Pancreas (tissue), 10 donors: ENCODE results near the gene GLCE. TPM values are rescaled to one million over a fixed set of nuclear protein-coding genes. Genes with fewer than 3 reads are reported as not detected.
"Not testable (repeated sequence)": the region's sequence is repeated elsewhere in the genome, so short reads cannot be mapped to it uniquely, and the experiment has no call there.

Experiments used
- ATAC-seq, 4 donors: fragments of 200-7000 bp; cut with Tn5 transposase; one replicate each; pipeline versions ENCODE4 v1.8.0 to v1.9.1; 2020; ENCODE audit warnings: mild to moderate bottlenecking in 4 of 4, moderate library complexity in 4 of 4
- DNase-seq, 6 donors: peaks; one replicate each; pipeline ENCODE4 v3.0.0-alpha.2; 2020
- FAIRE-seq: peaks from 2 replicates; lab custom pipeline; 2012; peaks lifted over from hg19 to GRCh38; lab: Jason Lieb, UNC
- H3K27ac ChIP-seq, 4 donors: fragments of 200-600 bp; sonication (generic); 1 replicate in 3 of 4; 2 replicates in 1 of 4; pipeline versions ENCODE4 v1.5.0 to v1.8.0; 2020
- H3K27me3 ChIP-seq, 4 donors: fragments of 200-600 bp; one replicate each; pipeline ENCODE4 v1.8.0; 2021
- H3K36me3 ChIP-seq, 3 donors: fragments of 200-600 bp; sonication (generic) in 1 of 3; one replicate each; pipeline versions ENCODE4 v1.5.0 to v1.8.0; 2020 to 2021
- H3K4me1 ChIP-seq, 3 donors: fragments of 200-600 bp; one replicate each; pipeline ENCODE4 v1.8.0; 2021
- H3K4me3 ChIP-seq, 4 donors: fragments of 200-600 bp; sonication (generic) in 2 of 4; one replicate each; pipeline versions ENCODE4 v1.5.0 to v1.8.0; 2020 to 2021
- H3K9me3 ChIP-seq, 4 donors: fragments of 200-600 bp; one replicate each; pipeline ENCODE4 v1.8.0; 2021
- WGBS, 2 donors: extraction: QIAGEN DNeasy Blood & Tissue Kit; methylation state at CpG; one replicate each; pipeline ENCODE4 v1.1.7; 2013; 5-methylcytosine and 5-hydroxymethylcytosine counted together
- intact Hi-C, 3 donors: fragments of 100-400 bp; cut with DNase I; formaldehyde crosslinking; loops; one replicate each; pipeline versions ENCODE4 v1.11.1 to v1.14.2; 2022
- polyA plus RNA-seq, 2 donors: library from polyadenylated mRNA; stranded (reverse); fragments of 200-250 nt; gene quantifications; one replicate each; pipeline ENCODE4 v1.2.3, GENCODE V29; 2013
- total RNA-seq, 6 donors: library from RNA; stranded (reverse); fragmentation: NEBNext Ultra II Directional in 4 of 6; extraction: Animal tissue kit (Norgen Biotek cat#: 25700) in 4 of 6; gene quantifications; one replicate each; pipeline versions ENCODE4 v1.2.1 to v1.2.4, GENCODE V29; 2021 to 2023
- TF ChIP-seq, protein P1 (sequence below), 4 donors: fragments of 200-600 bp; sonication (generic) in 3 of 4; IDR thresholded peaks; one replicate each; pipeline versions ENCODE4 v1.5.0 to v1.8.0; 2021; ENCODE audit warnings: antibody characterized with exemption in 4 of 4
- donor health status: healthy with polysubstance abuse.
- donor health status: DM: no; HTN: no; CAD: no; lungs with moderate emphysema.
- donor health status: DM: no; HTN: no; CAD: no.
- donor health status: control.
- donor health status: control.
- donor health status: Bipolar disorder and iron deficiency.
- donor health status: DM: yes; HTN: yes; CAD: no.
- donor health status: DM: no; HTN: no; CAD: no.
- donor health status: DM: no; HTN: no; CAD: no.
- donor health status: DM: yes; HTN: yes; CAD: no.

GLCE gene
- total and polyA plus RNA-seq, 8 donors, result 2.7 to 10.8 (median 5.9) TPM

DNA sequence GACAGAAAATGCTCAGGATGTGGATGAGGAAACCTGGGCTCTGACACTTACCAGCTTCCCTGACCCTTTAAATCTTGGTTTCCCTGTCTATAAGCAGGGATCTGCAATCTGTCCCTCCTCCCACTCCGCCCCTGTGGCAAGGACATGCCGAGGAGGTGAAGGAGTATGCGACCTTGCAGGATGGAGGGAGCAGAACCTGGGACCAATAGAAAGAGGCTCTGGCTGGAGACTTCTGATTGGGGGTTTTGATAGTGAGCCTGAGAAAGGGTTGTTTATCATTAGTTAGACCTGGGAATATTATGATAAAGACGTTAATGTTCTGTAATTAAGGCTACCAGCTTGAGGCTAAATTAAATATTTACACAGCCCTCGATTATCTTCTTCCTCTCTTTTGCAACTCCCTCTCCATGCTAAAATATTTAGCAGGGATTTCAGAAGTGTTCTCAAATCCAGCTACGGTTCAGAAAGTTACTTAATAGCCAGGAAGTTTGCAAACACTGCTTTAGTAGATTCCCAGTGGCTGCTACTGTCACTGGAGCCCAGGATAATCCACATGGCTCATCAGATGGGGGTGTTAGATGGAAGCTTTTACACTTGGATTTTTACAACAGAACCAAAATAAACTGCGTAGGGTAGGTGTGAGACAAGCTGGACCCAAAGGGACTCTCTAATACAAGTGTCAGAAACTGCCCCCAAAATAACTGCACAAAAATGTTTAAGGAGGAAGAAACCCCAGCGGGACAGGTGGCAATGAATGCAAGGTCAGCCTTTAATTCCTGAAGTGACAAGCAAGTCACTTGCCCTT is 129.1 kb downstream of the GLCE start:
- H3K4me3 ChIP-seq, result no peak overlapping the region
- WGBS, 2 donors, result 22% methylated on average over 8 of the region's 8 CpGs
- H3K36me3 ChIP-seq, result no peaks in the 10 kb centered on the region
- DNase-seq (no peak), FAIRE-seq (no peak), ATAC-seq (peak in 3 of 4 donors; percentile 23 to 62 (median 48))
- H3K4me1 ChIP-seq, result peaks cover 0 to 5% (median 0%) of the 10 kb centered on the region in 3 donors
- intact Hi-C loops, result no loop called here
- H3K9me3 ChIP-seq, result no peaks in the 10 kb centered on the region
- TF ChIP-seq, protein P1, sequence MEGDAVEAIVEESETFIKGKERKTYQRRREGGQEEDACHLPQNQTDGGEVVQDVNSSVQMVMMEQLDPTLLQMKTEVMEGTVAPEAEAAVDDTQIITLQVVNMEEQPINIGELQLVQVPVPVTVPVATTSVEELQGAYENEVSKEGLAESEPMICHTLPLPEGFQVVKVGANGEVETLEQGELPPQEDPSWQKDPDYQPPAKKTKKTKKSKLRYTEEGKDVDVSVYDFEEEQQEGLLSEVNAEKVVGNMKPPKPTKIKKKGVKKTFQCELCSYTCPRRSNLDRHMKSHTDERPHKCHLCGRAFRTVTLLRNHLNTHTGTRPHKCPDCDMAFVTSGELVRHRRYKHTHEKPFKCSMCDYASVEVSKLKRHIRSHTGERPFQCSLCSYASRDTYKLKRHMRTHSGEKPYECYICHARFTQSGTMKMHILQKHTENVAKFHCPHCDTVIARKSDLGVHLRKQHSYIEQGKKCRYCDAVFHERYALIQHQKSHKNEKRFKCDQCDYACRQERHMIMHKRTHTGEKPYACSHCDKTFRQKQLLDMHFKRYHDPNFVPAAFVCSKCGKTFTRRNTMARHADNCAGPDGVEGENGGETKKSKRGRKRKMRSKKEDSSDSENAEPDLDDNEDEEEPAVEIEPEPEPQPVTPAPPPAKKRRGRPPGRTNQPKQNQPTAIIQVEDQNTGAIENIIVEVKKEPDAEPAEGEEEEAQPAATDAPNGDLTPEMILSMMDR (IDR thresholded peaks at IDR 0.05), result no peak
- peak overlapping the region in 2 of 4 donors; percentile 23 to 37 for H3K27ac ChIP-seq
- no peaks in the 10 kb centered on the region for H3K27me3 ChIP-seq

DNA sequence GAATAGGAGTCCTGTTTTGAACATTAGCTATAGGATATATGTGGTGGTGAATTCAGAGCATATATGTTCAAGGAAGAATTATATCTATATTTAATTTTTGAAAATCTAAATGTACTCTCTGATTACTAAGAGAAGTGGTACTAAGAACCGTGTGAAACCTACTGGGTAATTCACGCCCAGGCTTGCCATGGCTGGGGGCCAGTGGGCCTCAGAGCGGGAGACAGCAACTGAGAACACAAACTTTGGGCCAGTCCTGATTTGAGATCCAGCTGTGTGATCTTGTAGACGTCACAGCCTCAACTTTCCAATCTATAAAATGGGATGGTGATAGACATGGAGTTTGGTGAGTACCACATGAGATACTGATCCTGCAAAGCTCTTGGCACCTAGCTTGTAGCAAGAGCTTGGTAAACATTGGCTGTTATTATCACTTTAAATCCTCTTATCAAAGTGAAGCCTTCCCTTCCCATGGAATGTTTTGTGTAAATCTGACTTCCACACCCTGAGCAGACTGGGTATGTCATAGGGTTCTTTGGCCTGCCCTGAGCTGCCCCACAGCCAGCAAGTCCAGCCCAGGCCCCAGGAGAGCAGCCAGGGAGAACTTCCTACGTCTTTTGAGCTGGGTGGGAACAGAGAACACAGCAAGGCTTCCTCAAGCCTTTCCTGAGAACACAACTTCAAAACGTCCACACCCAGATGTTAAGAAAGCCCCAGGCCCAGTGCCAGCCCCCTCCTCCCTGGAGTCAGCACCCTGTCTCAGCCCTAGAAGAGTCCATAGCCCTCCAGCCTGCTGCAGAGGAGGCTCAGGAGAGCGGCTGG is 130.1 kb downstream of the GLCE start:
- DNase-seq (no peak), ATAC-seq (peak in 1 of 4 donors; percentile 14), FAIRE-seq (no peak)
- Histone ChIP-seq H3K4me1 (peaks cover 0 to 5% (median 0%) of the 10 kb centered on the region in 3 donors), H3K27me3 (no peaks in the 10 kb centered on the region), H3K9me3 (no peaks in the 10 kb centered on the region), H3K4me3 (no peak overlapping the region), H3K27ac (no peak overlapping the region), H3K36me3 (no peaks in the 10 kb centered on the region)
- TF ChIP-seq, protein P1 (IDR thresholded peaks at IDR 0.05), result no peak
- intact Hi-C loops, result no loop called here
- 67 to 72% methylated on average over 7 of the region's 7 CpGs for WGBS, 2 donors

DNA sequence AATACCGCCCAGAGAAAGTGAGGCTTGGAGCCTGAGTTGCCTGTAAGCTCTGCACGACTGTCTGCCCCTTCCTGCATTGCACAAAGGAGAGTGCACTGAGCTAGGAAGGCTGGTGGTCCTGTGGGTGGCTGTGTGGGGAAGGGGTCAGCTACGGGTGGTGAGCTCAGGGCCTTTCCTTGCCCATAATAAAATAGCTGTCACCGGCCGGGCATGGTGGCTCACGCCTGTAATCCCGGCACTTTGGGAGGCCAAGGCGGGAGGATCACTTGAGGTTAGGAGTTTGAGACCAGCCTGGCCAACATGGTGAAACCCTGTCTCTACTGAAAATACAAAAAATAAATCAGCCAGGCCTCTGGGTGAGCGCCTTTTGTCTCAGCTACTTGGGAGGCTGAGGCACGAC is 131.2 kb downstream of the GLCE start:
- H3K27ac ChIP-seq, H3K36me3 ChIP-seq, H3K4me3 ChIP-seq, H3K4me1 ChIP-seq, ATAC-seq, H3K9me3 ChIP-seq, intact Hi-C loops, FAIRE-seq, H3K27me3 ChIP-seq, DNase-seq: not testable (repeated sequence)
- 86 to 92% methylated on average over 10 of the region's 10 CpGs for WGBS, 2 donors

DNA sequence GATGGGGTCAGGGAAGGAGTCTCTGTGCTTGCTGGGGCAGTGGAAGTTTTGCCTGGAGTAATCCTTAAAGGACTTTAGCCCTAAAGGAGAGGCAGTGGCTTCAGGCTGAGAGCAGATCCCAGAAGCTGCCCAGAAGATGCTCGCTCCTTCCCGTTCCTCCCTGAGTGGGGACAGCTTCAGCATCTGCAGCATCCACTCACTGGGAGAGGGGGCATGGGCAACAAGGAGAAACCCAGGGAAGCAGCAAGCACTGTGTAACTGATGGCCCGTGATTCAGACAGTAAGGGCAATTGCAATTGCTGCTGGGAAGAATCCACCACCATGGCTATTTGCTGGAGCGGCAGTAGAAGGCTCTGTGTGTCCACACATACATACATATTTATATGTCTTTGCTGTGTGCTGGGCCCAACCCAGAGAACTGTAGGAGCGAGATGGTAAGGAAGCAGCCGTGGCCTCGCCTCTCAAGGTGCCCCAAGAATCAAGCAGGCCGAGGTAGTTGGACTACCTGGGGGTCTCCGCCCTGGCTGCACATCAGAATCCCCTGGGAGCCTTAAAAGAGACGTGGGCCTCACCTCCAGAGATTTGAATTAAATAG is 132.5 kb downstream of the GLCE start:
- WGBS, 2 donors, result 79 to 82% methylated on average over 10 of the region's 10 CpGs
- TF ChIP-seq, protein P1 (IDR thresholded peaks at IDR 0.05), result no peak
- ATAC-seq (no peak), DNase-seq (no peak), FAIRE-seq (no peak)
- Histone ChIP-seq H3K4me1 (peaks cover 0 to 5% (median 0%) of the 10 kb centered on the region in 3 donors), H3K27me3 (no peaks in the 10 kb centered on the region), H3K9me3 (no peaks in the 10 kb centered on the region), H3K36me3 (no peaks in the 10 kb centered on the region), H3K4me3 (no peak overlapping the region), H3K27ac (no peak overlapping the region)
- intact Hi-C loops, result no loop called here
